Activated CD8-positive, alpha-beta memory T cell treated with anti-CD3 and anti-CD28 coated beads for 1 hour (primary cell): ENCODE data around the gene PNCK.

Experiments used
- DNase-seq, 2 donors: peaks; one replicate each; pipeline ENCODE4 v3.0.0-alpha.2; 2020; ENCODE audit warnings: low read depth in 1 of 2; ENCODE audit errors: extremely low read depth in 1 of 2

Gene PNCK

DNA sequence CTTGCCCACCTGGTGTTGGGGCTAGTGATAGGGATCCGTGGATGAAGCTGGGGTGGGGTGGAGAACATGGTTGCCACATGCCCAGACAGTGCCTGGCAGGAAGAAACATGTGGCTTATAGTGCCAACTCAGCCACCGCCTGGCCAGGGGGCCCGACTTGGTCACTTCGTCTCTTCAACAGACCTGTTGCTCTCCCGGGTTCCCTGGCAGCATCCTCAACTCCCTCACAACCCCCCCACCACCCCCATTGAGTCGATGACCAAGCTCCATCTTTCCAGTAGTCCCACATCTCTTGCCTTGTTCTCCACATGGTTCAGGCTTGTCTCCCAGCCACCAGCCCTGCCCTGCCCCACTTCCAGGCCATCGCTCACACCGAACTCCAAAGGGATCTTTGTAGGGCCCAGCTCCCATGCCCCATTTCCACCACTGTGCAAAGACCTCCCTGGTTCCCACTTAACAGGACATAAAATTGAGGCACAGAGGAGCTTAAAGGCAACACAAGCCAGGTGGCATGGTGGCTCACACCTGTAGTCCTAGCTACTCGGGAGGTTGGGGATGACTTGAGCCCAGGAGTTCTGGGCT, 7.8 kb downstream of the PNCK start:
- DNase-seq: no peak

GRCh38 chrX:153662266-153662665, 11.3 kb downstream of the PNCK start:
- DNase-seq: peak; percentile 13 to 40

GRCh38 chrX:153659268-153659667, 14.3 kb downstream of the PNCK start:
- DNase-seq: no peak

DNA sequence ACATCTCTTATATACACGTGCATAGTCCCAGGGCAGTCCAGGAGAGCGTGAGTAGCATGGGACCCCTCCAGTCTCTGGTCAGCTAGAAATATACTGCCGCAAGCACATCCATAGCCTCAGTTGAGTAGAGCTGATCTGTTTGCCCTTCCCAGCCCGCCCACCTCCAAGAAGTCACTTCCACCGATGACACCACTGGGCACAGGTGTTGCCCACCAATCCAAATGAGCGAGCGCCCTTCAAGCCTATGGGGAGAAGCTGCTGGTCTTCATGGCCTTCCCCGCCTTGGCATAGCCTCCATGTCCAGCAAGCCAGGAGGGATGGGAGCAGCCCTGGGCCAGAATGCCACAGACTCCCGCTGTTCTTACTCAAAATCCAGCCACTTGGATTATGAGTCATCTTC, 16.5 kb downstream of the PNCK start:
- DNase-seq: no peak

- DNase-seq: no peak
These were observed 20.1 kb downstream of the PNCK start for GRCh38 chrX:153653556-153653955.

DNA sequence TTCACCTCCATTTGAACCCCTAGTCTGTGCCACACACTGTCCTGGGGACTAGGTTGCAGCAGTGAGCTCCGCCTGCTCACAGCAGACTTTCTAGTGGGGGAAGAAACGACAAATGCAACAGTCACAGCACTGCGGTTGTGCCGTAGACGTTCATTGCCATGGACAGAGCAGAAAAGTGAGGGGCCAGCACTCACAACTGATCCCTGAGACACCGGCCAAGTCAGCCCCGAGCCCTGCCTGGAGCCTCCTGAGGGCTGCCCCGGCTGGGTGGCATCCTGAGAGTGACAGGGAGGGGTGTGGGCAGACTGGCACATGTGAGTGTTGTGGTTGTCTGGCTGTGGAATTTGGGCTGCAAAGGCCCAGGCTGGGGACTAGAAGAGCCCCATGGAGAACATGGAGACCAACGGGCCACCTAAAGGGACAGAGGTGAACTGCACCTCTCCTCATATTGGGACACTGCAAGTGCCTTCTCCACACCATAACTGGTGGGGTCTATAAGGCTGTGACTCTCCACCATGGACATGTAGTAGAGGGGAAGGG, 22.0 kb downstream of the PNCK start:
- DNase-seq: no peak

DNA sequence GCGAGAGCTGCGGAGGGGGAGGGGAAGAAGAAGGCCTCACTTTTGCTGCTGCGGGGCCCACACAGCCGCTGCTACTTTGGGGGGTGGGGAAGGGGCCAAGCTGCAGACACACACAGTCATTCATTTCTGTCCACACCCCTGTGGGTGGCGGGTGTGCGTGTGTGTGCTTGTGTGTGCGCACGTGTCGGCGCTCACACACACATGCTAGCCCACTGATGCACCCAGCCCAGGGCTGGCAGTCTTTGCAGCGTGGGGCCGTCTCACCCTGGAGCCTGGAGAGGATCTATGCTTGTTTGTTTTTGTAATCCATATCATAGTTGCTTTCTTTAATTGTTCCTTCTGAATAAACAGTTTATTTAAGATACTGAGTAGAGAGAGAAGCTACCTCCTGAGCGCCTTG, 22.7 kb downstream of the PNCK start:
- DNase-seq: no peak

GRCh38 chrX:153649915-153650782, 23.5 kb downstream of the PNCK start:
- DNase-seq: no peak

DNA sequence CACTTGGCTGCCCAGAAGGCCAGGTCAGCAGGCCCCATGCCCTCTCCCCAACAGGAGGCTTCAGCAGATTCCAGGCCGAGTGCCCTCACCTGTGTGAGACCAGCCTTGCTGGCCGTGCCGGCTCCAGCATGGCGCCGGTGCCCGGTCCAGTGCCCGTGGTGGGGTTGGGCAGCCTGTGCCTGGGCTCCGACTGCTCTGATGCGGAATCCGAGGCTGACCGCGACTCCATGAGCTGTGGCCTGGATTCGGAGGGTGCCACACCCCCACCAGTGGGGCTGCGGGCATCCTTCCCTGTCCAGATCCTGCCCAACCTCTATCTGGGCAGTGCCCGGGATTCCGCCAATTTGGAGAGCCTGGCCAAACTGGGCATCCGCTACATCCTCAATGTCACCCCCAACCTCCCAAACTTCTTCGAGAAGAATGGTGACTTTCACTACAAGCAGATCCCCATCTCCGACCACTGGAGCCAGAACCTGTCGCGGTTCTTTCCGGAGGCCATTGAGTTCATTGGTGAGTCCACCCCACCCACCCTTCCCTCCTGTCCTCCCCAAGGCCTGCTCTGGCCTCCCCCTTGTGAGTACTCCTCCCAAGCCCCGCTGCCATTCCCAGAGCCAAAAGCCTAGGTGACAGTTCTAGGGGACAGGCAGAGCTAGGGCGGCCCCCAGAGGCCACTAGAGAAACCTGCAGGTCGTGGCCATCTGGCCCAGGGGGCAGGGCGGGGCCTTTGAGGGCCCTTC, 24.3 kb downstream of the PNCK start:
- DNase-seq: no peak

- DNase-seq: no peak
These were observed 25.0 kb downstream of the PNCK start for GRCh38 chrX:153648358-153649177.

- DNase-seq: no peak
These were observed 25.9 kb downstream of the PNCK start for GRCh38 chrX:153647461-153648357.

GRCh38 chrX:153646620-153647373, 26.8 kb downstream of the PNCK start, which contains the start of gene DUSP9:
Gene DUSP9, plus strand, starts transcription at chrX:153647203. Its CDS starts 751 bp downstream, at chrX:153647954.
- no peak for DNase-seq

DNA sequence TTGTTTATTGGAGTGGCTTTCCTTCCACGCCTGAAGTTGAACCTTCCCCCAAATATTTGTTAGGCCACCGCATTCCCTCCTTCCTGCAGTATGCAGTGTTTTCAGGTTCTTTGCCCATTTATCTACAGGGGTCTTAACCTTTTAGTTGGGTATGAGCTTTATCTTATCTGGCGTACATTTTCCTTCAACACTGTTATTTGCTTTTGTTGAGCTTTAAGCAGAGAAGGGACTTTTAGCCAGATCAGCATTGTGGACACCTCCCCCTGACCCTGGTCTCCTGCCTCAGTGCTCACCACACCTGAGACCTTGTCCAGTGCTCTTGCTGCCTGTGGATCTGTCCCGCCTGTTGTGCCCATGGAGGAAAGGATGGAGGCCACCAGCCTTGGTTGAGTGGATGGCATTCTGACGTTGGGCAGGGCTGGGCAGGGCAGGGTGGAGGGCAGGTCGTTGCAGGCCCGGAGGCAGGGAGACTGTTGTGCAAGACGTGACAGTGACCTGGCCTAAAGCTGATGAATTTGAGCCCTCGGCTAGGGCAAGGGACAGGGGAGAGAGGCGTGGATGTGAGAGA, 27.6 kb downstream of the PNCK start:
- DNase-seq: no peak

DNA sequence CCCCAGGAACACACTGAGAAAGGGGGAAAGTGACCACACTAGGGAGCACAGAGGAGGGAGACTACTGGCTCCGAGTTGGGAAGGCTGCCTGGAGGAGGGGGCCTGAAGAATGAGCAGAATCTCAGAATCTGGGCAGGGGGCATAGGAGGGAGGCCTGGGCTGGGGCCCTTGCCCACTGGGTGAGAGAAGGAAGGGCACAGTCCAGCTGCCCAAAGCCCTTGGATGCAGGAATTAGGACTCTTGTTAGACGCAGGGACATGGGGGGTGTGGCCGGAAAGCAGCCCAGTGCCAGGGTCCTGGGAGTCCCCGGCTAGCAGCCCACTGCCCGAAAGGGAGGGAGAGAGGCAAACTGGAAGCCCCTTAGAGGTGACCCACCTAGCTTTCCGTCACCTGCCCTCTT, 28.5 kb downstream of the PNCK start:
- no peak for DNase-seq

DNA sequence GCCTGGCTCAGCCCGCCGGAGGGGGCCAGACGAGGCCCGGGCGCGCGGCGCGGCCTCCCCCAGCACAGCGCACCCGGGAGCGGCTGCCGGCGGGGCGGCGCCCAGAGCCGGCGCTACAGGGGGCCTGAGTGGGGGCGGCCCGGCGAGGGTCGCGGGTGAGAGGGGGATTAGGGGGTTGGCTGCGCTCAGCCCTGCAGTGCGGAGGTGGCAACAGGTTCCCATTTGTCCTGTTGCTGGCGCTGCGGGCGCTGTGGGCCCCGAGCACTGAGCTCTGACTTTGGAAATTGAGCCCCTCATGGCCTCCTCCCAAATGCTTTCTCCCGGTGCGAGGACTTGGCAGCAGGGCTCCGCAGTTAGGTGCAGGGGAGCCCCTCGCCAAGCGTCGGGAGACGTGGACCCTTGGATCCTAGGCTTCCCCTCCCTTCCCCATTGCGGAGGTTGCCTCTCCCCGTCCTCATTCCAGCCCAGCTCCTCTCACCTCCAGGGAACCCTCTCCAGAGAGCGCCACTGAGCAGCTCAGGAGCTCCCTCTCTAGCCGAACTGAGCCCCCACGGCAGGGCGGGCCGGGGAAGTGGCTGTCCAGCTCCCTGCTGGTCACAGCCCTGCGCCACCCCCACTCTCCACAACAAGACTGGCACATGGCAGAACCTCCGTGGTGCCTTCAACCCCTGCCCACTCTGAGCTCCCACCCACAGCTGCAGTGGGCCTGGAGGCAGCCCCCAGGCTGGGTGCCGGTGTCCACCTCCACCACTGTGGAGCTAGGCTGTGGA, 29.1 kb downstream of the PNCK start:
- DNase-seq: no peak

DNA sequence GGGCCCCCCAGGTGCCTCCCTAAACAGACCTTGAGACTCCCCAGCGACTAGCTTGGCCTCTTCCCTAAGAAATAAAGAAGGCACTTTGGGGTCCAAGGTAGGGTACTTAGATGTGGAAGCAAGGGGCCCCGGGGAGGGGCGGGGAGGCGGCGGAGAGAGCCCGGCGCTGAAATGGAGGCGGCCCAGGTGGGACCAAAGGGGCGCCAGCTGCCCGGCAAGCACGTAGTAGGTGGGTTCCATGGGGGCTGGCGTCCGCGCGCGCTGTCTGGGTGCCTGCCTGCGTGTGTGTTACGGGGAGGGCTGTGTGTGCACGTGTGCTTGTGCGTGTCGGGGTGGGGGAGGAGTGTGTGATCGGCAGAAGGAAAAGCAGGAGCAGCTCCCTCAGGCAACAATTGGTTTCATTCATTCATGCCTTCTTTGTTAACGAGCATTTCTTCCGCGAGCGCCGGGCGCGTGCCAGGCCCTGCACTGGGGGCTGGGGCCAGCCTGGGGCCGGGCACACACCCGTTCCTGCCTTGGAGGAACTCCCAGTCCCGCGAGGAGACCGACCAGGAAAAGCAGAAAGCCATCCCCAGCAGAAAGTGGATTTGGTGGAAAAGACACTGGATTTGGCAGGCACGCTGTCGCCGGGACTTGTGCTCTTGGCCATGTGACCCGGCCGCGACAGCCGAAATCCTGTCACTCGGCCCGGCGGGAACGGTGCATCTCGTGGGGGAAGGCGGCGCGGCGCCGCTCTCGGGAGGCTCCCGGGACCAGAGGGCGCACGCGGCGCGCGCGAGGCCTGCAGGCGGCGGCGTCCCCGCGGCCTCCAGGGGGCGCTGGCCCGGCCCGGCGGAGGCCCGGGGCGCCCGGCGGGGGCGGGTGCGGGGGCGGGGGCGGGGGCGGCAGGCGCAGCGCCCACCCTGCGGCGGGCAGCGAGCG, 29.9 kb downstream of the PNCK start:
- no peak for DNase-seq
